IPS DF 4.7 (cell line): ENCODE results near the gene RBM48.
A peak's percentile ranks its signal among the peaks of the same experiment; 100 is the strongest.
"Not testable (repeated sequence)": the region's sequence is repeated elsewhere in the genome, so short reads cannot be mapped to it uniquely, and the experiment has no call there.

ENCODE experiments used
- DNase-seq: peaks from one replicate; pipeline ENCODE4 v3.0.0-alpha.2; 2013; ENCODE audit warnings: low spot score; ENCODE audit errors: extremely low read depth

Gene RBM48

DNA sequence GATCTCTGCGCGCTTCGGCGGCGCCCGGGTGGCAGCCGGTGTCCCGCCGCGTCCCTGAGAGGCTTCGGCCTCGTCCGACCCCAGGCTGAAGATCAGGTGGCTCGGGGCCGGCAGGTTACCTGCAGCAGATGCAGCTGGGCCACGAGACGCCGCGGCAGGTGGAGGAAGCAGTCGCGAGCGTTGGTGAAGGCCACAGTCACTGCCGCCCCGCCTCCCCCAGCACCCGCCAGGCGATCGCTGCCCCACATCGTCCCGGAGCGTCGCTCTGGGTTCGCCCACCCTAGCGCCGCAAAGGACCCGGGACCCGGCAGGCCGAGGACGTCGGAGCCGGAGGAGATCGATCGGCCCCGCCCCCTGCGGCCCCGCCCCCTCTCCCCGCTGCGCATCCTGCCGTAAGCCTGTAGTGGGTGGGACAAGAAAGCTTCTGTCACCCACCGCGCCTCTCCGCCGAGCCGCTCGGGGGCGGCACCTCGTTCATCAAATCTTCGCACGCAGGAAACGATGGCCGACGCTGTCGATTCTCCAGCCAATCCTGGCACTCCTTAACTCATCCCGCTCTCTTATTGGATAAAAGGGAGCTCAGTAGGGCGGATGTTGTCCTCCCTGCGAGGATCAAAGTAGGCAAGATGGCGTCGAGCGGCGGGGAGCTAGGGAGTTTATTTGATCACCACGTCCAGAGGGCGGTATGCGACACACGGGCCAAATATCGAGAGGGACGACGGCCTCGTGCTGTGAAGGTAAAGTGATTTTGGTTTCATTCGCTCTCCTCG, at the start of gene RBM48, which contains the start of gene PEX1:
Gene RBM48, plus strand, starts transcription at position 608 of the 770 bp plus-strand sequence. Its CDS starts 19 bp downstream, at position 627.
Gene PEX1, minus strand, starts transcription at position 333 of the 770 bp plus-strand sequence. Its CDS starts 85 bp downstream, at position 248.
- peak; percentile 97 for DNase-seq

DNA sequence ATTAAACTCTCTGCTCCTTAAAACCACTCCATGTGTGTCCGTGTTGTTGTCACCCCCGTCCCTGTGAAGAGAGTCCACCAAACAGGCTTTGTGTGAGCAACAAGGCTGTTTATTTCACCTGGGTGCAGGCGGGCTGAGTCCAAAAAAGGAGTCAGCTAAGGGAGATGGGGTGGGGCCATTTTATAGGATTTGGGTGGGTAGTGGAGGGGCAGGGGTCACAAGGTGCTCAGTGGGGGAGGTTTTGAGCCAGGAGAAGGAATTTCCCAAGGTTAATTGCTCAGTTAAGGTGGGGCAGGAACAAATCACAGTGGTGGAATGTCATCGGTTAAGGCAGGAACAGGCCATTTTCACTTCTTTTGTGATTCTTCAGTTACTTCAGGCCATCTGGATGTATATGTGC, 49.4 kb upstream of the RBM48 start:
- not testable (repeated sequence) for DNase-seq

DNA sequence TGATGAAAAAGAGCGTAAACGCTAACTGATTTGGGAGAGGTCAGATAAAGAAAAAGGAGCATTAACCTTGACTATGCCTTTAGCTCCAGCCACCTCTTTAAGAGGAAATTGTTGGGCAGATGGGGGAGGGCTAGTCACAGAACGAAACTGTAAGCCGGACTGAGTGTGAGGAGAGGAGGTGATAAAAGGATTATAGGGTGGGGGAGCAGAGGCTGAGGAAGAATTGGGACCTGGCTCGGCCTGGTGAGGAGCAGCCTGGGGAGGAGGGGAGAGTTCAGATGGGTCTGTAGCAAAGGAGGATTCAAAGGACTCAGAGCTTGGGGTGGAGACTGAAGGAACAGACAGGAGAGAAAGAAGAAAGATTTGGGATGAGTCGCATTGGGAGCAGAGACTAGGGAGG, 45.0 kb upstream of the RBM48 start:
- DNase-seq = not testable (repeated sequence)

DNA sequence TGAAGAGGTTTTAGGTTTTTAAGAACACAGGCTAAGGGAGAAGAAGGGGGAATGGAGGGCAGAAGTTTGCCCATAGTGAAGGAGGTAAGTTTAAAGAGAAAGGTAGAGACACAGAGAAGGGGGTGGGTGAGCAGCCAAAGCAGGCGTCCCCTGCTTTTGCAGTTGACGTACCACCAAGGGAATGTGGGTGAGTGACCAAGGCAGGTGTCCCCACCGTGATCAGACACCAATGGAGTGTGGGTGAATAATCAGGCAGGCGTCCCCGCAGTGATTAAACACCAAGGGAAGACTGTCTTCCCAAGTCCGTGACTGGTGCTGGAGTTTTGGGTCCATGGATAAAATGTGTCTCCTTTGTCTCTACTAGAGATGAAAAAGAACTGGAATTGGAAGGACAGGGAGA, 44.4 kb upstream of the RBM48 start:
- not testable (repeated sequence) for DNase-seq

DNA sequence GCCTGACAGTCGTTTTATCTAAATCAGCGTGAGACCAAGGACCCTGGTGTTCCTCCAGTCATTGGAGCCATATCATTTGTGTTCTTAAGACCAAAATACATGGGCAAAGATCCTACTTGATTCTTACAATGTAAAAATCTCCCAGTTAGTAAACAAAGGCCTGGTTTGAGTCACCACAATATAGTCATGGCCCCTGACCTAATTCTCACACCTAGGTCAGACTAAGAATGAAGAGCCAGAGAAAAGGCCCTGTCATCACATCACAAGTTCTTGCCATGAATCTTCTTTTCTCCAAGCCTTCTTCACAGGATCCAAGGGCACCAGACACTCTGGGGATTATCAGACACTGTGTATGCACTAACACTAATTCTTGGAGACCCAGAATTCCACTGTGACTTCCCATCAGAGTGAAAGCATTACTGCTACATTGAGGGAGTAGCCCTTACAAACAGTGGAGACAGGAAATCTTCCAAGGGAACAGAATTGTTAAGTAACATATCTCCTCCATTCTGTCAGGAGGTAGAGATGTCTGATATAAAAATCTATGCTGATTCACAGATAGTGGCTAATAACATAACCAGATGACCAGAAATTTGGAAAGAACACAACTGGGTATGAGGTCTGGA, 43.2 kb upstream of the RBM48 start:
- no peak for DNase-seq

DNA sequence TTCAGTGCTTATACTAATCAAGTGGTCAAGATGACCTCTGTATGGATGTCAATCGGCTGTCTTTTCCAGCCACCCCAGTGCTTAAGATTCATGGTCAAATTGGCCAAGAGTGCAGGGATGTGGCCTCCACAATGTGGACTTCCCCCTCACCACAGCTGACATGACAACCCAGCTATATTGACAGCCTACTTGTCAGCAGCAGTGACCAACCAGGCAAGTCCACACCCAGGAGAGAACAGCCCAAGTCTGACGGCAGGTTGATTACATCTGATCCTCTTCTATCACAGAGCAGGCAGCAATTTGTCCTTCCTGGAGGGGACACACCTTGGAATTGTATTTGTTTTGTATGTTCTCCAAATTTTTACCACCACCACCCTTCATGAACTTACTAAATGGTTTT, 42.6 kb upstream of the RBM48 start:
- DNase-seq = no peak

DNA sequence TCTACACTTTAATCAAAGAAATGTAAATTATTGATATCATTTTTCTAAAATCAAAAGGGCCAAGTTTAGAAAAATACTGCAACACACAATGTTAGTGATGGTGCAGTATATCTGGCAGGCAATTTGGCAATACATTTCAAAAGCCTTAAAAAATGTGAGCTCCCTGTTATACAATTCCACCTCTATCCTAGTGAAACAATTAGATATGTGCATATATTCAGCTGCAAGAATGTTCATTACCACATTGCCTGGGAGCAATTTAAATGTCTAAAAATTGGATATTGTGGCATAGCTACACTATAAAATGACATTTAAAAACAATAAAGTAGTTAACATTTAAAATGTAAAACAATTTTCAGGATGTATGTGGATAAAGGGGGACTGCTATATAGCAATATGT, 40.8 kb upstream of the RBM48 start:
- no peak for DNase-seq

DNA sequence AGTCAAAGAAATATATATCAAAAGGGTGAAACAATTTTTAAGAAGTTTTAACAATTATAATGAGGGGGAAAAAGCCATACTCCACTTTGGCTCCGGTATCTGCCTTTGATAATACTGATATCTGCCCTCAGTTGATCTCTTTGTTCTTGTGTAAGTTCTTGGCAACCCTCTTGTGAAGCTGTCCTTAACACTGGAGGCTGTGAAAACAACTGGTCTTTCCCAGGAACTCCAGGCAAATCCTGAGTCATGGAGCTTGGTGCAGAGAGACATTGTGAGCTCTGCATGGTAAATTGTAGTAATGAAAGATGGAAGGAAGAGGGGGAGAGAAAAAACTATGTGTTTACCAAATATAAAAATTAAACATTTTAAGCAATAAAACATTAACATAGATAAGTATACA, 39.0 kb upstream of the RBM48 start:
- DNase-seq = no peak

DNA sequence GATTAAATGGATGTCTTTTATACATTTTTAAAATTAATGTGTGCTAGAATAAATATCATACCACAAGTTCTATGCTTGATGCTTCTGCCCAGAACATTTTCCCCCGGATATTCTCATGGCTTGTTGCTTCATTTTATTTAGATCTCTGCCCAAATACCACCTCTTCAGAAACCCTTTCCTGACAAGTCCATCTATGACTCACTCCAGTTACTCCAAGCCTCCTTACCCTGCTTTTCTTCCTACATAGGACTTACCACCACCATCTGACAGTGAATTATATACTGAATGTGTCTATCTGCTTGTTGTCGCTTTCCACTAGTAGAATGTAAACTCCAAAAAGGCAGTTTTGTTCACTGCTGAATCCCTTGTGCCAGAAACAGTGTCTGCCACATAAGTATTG, 31.7 kb upstream of the RBM48 start:
- DNase-seq = no peak

DNA sequence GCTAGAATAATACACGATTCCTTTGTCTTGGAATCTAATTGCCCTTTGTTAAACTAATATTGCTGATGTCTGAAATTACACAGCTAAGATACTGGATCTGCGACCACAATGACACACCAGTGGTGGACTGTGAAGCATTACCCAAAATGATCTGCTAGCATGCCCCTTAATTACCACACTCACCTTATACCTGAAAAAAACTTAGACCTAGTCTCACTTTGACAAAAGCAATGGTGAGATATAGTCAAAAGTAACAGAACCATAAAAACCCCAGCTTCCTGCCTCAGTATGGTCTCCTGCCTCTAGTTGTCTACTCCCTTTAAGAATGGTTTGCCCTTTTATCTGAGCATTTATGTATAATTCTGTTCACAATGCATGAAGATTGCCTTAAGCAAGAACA, 30.0 kb upstream of the RBM48 start:
- DNase-seq = no peak

DNA sequence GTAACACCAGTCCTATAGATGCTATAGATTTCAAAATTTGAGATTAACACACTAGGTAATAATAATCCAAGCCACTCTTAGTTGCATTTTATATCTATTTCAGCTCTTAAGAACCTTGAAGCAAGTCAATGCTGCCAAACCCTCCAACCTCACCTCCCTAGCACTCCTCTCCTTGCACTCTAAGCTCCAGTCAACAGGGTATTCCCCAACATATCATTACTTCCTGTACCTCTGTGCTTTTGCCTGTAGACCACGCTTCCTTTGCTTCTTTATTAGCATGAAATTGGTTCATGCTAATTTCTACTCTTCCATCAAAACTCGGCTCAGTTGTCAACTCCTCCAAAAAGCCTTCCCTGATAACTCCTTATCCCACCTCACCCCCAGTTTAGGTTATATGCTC, 24.8 kb upstream of the RBM48 start:
- no peak for DNase-seq

DNA sequence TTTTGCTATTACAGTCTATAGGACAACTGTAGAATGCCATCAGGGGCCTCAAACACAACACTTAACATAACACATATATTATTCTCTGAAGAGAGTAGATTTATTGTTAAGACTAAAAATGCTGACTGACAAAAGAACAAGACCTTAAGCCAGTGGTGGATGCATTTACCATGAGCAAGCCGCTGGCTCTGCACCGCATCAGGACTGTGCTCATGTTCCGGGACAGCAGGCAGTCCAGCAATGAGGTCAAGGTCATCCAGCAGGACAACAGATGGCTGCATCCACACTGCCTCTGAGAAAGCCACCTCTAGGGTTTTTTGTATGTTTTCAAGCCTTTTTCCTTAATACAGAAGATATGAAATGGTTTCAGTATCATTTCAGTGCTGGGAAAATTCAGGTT, 24.0 kb upstream of the RBM48 start:
- no peak for DNase-seq

DNA sequence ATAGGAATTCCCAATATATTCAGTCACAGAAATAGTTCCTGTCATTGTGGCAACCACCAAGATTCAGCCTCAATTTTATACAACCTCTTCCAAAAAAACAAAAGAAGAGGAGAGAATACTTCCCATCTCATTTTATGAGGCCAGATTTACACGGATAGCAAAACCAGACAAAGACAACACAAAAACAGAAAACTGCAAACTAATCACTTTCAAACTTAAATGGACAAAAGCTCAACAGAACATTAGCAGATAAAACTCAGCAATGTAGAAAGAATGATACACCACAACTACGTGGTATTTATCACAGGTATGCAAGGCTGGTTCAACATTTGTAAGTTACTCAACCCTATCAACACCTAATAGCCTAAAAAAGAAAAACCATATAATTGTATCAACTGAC, 22.2 kb upstream of the RBM48 start:
- no peak for DNase-seq

DNA sequence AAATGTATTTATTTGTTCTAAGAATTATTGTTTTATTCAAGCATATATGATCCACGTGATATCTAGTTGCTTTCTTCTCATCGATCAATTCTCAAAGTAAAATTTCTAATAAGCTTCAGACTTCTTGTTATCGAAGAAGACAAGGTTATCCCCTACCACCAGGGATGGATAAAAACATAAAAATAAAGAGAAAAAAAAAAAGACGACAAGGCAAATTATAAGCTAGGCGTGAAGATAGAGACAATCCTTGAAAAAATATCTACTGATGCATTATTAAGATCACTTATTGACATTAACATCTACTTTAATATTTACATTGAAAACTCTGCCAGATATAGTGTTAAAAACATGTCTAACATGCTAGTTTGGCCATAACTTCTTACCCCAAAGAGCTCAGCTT, 19.6 kb upstream of the RBM48 start:
- no peak for DNase-seq

DNA sequence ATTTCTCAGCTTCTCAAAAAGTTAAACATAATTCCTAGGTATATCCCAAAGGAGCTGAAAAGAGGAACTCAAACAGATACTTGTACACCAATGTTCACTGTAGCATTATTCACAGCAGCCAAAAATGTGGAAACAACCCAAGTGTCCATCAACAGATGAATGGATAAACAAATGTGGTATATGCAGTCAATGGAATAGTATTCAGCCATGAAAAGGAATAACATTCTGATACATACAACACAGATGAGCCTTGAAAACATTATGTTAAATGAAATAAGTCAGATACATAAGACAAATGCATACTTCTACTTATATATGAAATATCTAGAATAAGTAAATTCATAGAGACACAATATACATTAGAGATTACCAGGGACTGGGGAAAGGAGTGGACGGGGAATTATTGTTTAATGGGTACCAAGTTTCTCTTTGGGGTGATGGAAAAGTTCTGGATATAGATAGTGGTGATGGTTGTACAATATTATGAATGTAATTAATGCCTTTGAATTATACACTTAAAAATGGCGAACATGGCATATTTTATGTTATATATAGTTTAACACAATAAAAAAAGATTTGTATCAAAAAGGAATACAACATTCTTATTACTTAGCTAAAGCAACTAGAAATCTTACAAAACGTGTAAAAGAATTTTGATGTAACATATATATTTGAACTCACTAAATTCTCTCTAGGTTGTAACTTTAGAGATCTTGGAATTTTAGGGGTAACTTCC, 15.3 kb upstream of the RBM48 start:
- DNase-seq = no peak

DNA sequence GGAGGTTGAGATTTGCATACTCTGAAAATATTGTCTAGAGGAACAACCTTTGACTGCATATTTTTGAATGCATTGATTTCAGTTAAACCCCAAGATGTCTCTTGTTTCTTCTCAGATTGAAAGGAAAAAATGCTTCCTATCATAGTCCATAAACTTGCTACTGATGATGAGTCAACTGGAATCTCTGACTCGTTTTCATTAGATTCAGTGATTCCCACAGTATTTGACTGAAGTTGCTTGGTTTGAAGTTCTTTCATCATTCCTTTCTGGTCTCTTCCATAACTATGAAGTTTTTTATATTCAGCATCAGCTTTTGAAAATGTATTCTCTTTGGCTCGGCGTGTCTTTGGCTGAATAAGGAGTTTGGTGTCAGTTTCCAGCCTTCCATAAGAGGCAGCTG, 11.0 kb upstream of the RBM48 start:
- DNase-seq = no peak

DNA sequence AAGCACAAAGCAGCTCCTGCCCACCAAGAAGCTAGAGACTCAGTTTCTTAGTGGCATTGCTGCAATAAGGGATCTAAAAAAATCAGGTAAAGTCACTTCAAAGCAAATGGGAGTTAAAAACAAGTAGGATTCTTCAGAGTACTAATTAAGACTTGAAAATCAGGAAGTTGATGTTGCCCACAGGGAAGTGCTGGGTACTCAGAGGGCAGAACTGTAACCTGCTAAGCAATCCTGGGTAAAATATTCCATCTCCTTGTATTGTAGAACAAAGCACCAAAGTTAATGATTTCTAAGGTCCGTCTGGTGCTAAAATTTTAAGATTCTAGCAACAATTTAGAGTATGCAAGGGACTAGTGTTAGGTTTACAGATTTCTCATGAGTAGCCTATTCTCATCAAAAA, 8.6 kb upstream of the RBM48 start:
- DNase-seq = no peak

DNA sequence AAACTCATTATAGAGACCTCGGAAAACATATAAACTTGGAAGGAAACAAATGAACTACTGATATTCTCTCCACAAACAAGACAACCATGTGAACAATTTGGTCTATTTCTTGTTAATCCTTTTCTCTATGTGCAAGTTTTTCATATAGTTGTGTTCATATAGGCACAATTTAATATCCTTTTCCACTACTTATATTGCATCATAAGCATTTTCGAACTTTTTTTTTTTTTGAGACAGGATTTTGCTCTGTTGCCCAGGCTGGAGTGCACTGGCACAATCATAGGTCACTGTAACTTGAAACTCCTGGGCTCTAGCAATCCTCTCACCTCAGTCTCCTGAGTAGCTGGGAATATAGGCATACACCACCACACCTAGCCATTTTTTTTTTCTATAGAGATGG, 5.5 kb upstream of the RBM48 start:
- no peak for DNase-seq

DNA sequence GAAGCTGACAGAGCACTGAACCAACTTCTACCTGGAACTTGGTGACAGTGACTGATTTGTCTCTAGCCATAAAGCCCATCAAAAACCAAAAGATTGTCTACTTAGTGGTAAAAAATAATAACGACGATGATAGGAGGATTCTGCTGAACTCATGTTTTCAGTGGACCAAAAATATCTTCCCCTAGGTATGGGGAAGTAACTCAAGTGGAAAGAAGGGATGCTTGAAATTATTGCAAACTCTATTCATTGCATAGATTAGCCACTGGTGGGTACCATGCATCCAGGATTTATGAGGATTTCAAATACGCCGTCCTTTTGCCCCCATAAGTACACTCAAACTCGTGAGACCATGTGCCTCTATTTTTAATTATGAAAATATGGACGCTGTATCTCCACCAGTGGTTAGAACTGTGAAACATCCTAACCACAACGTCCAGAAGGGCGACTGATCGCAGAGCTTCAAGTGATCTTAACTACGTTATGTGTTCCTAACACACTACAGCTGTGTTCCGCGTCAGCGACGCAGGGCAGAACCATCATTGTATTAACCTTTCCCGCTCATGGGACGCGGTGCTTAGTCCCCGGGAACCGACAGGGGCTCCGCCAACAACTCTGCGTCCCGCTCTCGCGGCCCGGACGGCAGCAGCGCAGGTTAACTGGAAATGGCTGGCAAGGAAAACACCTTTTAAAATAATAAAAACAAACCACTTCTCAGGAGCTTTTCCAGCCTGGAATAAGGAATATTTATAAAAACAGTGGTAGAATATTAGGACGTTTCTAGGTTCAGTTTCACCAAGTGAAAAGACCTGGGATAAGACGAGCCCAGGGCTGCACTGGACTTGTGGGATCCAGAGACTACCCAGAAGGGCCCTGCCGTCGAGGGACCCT, 1.1 kb upstream of the RBM48 start:
- DNase-seq = no peak

DNA sequence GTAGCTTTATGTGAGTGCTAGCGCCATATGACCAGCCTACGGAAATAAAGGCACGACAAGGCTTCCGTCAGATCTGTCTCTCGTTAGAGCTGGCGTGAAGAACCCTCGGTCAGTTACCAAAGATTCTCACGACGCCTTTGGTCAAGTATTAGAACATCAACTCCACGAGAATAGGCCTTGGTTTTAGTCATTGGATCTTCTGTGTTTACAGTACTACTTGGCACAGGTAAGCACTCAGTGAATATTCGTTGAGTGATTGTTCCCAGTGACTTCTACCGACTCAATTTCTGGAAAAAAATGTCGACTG, 316 bp downstream of the RBM48 start:
- DNase-seq = no peak

DNA sequence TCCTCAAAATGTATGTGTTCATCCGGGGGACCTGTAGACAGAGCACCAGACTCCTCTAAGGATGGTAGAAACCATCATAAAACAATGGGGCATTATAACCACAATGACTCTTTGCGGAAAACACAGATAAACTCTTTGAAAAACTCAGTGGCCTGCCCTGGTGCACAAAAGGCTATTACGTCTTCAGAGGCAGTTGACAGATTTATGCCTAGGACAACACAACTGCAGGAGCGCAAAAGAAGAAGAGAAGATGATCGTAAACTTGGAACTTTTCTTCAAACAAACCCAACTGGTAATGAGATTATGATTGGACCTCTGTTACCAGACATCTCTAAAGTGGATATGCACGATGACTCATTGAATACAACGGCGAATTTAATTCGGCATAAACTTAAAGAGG, 6.0 kb downstream of the RBM48 start:
- no peak for DNase-seq

DNA sequence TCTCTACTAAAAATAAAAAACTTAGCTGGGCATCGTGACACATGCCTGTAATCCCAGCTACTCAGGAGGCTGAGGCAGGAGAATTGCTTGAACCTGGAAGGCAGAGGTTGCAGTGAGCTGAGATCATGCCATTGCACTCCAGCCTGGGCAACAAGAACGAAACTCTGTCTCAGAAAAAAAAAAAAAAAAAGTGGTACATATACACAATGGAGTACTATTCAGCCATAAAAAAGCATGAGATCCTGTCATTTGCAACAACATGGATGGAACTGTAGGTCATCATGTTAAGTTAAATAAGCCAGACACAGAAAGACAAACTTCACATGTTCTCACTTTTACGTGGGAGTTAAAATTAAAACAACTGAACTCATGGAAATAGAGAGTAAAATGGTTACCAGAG, 14.9 kb downstream of the RBM48 start:
- not testable (repeated sequence) for DNase-seq
